DND-41 (cell line): ENCODE results near the gene ITGA11.

ENCODE experiments used
- EZH2 ChIP-seq: IDR thresholded peaks from 3 replicates; pipeline ENCODE4 v1.6.1; 2012; ENCODE audit warnings: borderline replicate concordance, low read depth, mild to moderate bottlenecking, moderate library complexity, low read length, inconsistent platforms; ENCODE audit not compliant: severe bottlenecking
- TF ChIP-seq, protein P1 (sequence below): IDR thresholded peaks from 2 replicates; pipeline ENCODE4 v1.5.1; 2012; ENCODE audit warnings: borderline replicate concordance, low read length, moderate library complexity, mild to moderate bottlenecking; ENCODE audit not compliant: poor library complexity, severe bottlenecking; ENCODE audit errors: extremely low read depth

DNA sequence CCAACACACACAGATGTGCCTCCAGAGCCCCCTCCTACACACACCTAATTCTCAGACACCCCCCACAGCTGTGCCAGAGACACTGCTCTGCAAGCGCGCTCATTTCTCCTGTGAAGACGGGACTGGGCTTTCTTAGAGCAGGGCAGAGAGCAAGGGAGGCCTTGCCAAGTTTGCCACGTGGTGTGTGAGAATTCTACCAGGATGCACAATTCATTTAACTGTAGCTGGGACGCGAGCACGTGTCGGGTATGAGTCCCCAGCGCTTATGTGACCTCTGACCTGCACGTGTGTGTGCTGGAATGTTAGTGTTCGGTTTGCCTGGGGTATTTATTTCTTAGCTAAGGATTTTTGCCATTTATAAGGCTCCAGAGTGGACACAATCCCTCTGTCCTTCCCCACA lies 117.4 kb downstream of the ITGA11 start:
- TF ChIP-seq EZH2: no peak
- TF ChIP-seq, protein P1, sequence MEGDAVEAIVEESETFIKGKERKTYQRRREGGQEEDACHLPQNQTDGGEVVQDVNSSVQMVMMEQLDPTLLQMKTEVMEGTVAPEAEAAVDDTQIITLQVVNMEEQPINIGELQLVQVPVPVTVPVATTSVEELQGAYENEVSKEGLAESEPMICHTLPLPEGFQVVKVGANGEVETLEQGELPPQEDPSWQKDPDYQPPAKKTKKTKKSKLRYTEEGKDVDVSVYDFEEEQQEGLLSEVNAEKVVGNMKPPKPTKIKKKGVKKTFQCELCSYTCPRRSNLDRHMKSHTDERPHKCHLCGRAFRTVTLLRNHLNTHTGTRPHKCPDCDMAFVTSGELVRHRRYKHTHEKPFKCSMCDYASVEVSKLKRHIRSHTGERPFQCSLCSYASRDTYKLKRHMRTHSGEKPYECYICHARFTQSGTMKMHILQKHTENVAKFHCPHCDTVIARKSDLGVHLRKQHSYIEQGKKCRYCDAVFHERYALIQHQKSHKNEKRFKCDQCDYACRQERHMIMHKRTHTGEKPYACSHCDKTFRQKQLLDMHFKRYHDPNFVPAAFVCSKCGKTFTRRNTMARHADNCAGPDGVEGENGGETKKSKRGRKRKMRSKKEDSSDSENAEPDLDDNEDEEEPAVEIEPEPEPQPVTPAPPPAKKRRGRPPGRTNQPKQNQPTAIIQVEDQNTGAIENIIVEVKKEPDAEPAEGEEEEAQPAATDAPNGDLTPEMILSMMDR: no peak
